HL-60 (cell line): ENCODE data around the gene TMEM126B.

Source experiments
- GABPA ChIP-seq: IDR thresholded peaks from 2 replicates; pipeline ENCODE4 v1.6.1; 2012; ENCODE audit warnings: low read depth
- POLR2AphosphoS5 ChIP-seq: IDR thresholded peaks from 2 replicates; pipeline ENCODE4 v1.6.1; 2012; ENCODE audit warnings: low read depth
- SPI1 ChIP-seq: IDR thresholded peaks from 2 replicates; pipeline ENCODE4 v1.6.1; 2012; ENCODE audit warnings: low read depth, mild to moderate bottlenecking, borderline replicate concordance
- TF ChIP-seq, protein P1 (sequence below): IDR thresholded peaks from one replicate; pipeline ENCODE4 v1.5.1; 2011; ENCODE audit warnings: low read length, control low read depth, inconsistent platforms; ENCODE audit not compliant: insufficient read depth
- TF ChIP-seq, protein P2 (sequence below): IDR thresholded peaks from 2 replicates; pipeline ENCODE4 v1.6.1; 2012; ENCODE audit warnings: low read depth; ENCODE audit not compliant: insufficient replicate concordance

DNA sequence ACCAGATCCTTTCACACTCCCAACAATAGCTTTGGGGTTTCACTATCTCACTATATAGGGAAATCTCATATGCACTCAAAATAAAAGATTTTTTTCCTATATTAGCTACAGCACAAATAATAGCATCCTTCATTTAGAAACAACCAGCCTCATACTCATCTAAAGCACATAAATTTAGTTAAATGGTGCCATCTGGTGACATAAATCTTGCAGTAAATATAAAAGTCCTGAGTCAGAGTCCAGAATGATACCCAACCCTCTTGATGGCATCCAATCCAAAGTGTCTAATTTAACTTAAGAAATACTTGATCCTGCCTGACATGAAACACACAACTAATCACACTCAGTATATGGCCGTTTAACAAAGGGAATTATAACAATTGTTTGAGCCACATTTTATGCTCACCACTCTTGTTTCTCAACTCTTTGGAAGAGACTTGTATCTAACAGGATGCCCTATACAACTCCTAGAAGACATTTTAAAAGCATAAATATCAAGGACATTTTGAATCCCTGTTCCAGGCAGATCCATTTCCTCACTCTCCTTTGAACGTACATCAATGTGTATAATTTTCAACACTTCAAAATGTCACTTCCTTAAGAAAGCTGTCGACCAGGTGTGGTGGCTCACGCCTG is 37.4 kb upstream of the TMEM126B start:
- TF ChIP-seq, protein P1, sequence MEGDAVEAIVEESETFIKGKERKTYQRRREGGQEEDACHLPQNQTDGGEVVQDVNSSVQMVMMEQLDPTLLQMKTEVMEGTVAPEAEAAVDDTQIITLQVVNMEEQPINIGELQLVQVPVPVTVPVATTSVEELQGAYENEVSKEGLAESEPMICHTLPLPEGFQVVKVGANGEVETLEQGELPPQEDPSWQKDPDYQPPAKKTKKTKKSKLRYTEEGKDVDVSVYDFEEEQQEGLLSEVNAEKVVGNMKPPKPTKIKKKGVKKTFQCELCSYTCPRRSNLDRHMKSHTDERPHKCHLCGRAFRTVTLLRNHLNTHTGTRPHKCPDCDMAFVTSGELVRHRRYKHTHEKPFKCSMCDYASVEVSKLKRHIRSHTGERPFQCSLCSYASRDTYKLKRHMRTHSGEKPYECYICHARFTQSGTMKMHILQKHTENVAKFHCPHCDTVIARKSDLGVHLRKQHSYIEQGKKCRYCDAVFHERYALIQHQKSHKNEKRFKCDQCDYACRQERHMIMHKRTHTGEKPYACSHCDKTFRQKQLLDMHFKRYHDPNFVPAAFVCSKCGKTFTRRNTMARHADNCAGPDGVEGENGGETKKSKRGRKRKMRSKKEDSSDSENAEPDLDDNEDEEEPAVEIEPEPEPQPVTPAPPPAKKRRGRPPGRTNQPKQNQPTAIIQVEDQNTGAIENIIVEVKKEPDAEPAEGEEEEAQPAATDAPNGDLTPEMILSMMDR = no peak
- TF ChIP-seq, protein P2, sequence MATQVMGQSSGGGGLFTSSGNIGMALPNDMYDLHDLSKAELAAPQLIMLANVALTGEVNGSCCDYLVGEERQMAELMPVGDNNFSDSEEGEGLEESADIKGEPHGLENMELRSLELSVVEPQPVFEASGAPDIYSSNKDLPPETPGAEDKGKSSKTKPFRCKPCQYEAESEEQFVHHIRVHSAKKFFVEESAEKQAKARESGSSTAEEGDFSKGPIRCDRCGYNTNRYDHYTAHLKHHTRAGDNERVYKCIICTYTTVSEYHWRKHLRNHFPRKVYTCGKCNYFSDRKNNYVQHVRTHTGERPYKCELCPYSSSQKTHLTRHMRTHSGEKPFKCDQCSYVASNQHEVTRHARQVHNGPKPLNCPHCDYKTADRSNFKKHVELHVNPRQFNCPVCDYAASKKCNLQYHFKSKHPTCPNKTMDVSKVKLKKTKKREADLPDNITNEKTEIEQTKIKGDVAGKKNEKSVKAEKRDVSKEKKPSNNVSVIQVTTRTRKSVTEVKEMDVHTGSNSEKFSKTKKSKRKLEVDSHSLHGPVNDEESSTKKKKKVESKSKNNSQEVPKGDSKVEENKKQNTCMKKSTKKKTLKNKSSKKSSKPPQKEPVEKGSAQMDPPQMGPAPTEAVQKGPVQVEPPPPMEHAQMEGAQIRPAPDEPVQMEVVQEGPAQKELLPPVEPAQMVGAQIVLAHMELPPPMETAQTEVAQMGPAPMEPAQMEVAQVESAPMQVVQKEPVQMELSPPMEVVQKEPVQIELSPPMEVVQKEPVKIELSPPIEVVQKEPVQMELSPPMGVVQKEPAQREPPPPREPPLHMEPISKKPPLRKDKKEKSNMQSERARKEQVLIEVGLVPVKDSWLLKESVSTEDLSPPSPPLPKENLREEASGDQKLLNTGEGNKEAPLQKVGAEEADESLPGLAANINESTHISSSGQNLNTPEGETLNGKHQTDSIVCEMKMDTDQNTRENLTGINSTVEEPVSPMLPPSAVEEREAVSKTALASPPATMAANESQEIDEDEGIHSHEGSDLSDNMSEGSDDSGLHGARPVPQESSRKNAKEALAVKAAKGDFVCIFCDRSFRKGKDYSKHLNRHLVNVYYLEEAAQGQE = no peak
- no peak for TF ChIP-seq POLR2AphosphoS5
- no peak for TF ChIP-seq GABPA
- TF ChIP-seq SPI1 = no peak
